Endodermal cell (in vitro differentiated cells): ENCODE measurements around the gene ADCY4. TPM values are rescaled to one million over a fixed set of nuclear protein-coding genes. Genes with fewer than 3 reads are reported as not detected.

Experiments used
- DNase-seq: peaks from one replicate; pipeline ENCODE4 v3.0.0-alpha.2; 2017
- H3K27ac ChIP-seq: 2 replicates; pipeline ENCODE4 v1.5.1; 2013; ENCODE audit warnings: mild to moderate bottlenecking, low read depth, low read length, moderate library complexity
- H3K27me3 ChIP-seq: 2 replicates; pipeline ENCODE4 v1.6.1; 2013; ENCODE audit warnings: mild to moderate bottlenecking, low read length, moderate library complexity; ENCODE audit not compliant: insufficient read depth, control insufficient read depth, poor library complexity, severe bottlenecking
- H3K36me3 ChIP-seq: 2 replicates; pipeline ENCODE4 v1.7.0; 2013; ENCODE audit warnings: mild to moderate bottlenecking, low read length, moderate library complexity; ENCODE audit not compliant: control insufficient read depth, insufficient read depth
- H3K4me1 ChIP-seq: one replicate; pipeline ENCODE4 v1.7.0; 2013; ENCODE audit warnings: low read length; ENCODE audit not compliant: control insufficient read depth, insufficient read depth
- H3K4me3 ChIP-seq: 2 replicates; pipeline ENCODE4 v1.5.1; 2013; ENCODE audit warnings: mild to moderate bottlenecking, low read length, moderate library complexity
- H3K9ac ChIP-seq: 2 replicates; pipeline ENCODE4 v1.6.1; 2013; ENCODE audit warnings: mild to moderate bottlenecking, low read length, moderate library complexity; ENCODE audit not compliant: poor library complexity, severe bottlenecking; ENCODE audit errors: extremely low read depth
- H3K9me3 ChIP-seq: 2 replicates; pipeline ENCODE4 v1.6.1; 2013; ENCODE audit warnings: mild to moderate bottlenecking, low read length, moderate library complexity; ENCODE audit not compliant: control insufficient read depth
- H3K27ac Mint-ChIP-seq: 2 replicates; pipeline ENCODE4 v1.8.0; 2020; ENCODE audit warnings: mixed read lengths
- H3K27me3 Mint-ChIP-seq: 2 replicates; pipeline ENCODE4 v1.8.0; 2021; ENCODE audit warnings: mild to moderate bottlenecking, mixed read lengths; ENCODE audit not compliant: insufficient read depth
- H3K36me3 Mint-ChIP-seq: 2 replicates; pipeline ENCODE4 v1.8.0; 2020; ENCODE audit warnings: low read depth, mixed read lengths
- H3K4me1 Mint-ChIP-seq: 2 replicates; pipeline ENCODE4 v1.8.0; 2020; ENCODE audit warnings: mixed read lengths
- H3K4me3 Mint-ChIP-seq: 2 replicates; pipeline ENCODE4 v1.8.0; 2020; ENCODE audit warnings: mild to moderate bottlenecking, moderate library complexity, mixed read lengths
- H3K9me3 Mint-ChIP-seq: 2 replicates; pipeline ENCODE4 v1.8.0; 2020; ENCODE audit warnings: mild to moderate bottlenecking, mixed read lengths
- WGBS, 2 experiments: methylation state at CpG; one replicate each; pipeline versions ENCODE4 v1.1.5 to v1.1.7; 2013; ENCODE audit warnings: missing lambda C conversion rate in 2 of 2, mixed read lengths in 1 of 2; ENCODE audit not compliant: insufficient coverage in 1 of 2, insufficient read length in 1 of 2; 5-methylcytosine and 5-hydroxymethylcytosine counted together
- total RNA-seq, 2 donors: library from RNA; stranded (reverse); fragmentation: NEBNext Ultra II Directional in 1 of 2; extraction: Animal tissue kit (Norgen Biotek cat#: 25700) in 1 of 2; gene quantifications; 2 replicates in 1 of 2; 3 replicates in 1 of 2; pipeline ENCODE4 v1.2.1, GENCODE V29; 2021
- TF ChIP-seq, protein P1 (sequence below): fragments of 200-600 bp; sonication (generic); conservative IDR thresholded peaks from 2 replicates; pipeline ENCODE4 v1.5.0; 2021; ENCODE audit warnings: antibody characterized with exemption, mild to moderate bottlenecking

The ADCY4 gene
- total RNA-seq, 2 donors from 2014 or later: not detected

DNA sequence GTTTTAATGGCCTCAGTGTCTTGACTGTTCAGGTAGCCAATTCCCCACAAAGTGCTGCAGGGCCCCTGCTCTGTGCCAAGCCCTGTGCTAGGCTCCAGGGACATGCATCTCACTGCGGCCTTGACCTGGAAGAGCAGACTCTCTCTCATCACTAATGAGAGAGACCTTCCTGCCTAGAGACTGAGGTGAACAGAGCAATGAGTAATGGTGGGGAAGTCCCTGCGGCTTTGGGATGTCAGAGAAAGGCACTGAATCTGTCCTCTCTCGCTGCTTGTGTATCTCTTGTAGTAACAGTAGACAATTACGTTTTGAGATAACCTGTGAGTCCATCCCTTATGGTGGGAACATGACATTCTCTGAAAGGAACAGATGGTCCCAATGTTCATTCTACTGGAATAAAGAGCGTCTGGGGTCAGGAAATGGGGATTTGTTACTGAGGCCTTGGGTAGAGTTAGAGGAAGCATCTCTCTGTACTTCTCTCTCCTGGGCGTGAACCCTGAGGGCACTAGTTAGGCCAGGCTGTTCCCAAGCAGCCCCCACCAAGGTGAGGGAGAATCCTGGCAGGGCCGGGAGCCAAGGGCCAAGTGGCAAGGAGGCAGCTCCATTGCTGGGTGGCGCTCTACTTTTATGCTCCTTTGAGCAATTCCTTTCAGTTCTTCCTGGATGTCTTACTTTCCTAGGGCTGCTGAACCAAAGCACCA is 46.6 kb upstream of the ADCY4 start:
- Mint-ChIP-seq H3K27ac (no peak overlapping the region), H3K4me1 (peaks cover 20% of the 10 kb centered on the region), H3K4me3 (no peak overlapping the region), H3K27me3 (peaks cover 22% of the 10 kb centered on the region), H3K9me3 (no peaks in the 10 kb centered on the region), H3K36me3 (no peaks in the 10 kb centered on the region)
- no peak overlapping the region for H3K4me3 ChIP-seq
- no peak overlapping the region for H3K9ac ChIP-seq
- 92 to 93% methylated on average over 5 to 8 of the region's 8 CpGs for WGBS, 2 experiments
- TF ChIP-seq, protein P1, sequence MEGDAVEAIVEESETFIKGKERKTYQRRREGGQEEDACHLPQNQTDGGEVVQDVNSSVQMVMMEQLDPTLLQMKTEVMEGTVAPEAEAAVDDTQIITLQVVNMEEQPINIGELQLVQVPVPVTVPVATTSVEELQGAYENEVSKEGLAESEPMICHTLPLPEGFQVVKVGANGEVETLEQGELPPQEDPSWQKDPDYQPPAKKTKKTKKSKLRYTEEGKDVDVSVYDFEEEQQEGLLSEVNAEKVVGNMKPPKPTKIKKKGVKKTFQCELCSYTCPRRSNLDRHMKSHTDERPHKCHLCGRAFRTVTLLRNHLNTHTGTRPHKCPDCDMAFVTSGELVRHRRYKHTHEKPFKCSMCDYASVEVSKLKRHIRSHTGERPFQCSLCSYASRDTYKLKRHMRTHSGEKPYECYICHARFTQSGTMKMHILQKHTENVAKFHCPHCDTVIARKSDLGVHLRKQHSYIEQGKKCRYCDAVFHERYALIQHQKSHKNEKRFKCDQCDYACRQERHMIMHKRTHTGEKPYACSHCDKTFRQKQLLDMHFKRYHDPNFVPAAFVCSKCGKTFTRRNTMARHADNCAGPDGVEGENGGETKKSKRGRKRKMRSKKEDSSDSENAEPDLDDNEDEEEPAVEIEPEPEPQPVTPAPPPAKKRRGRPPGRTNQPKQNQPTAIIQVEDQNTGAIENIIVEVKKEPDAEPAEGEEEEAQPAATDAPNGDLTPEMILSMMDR: no peak
- H3K36me3 ChIP-seq: no peaks in the 10 kb centered on the region
- H3K27ac ChIP-seq: no peak overlapping the region
- H3K9me3 ChIP-seq: no peaks in the 10 kb centered on the region
- H3K4me1 ChIP-seq: peaks cover 3% of the 10 kb centered on the region
- DNase-seq: no peak
- peaks cover 11% of the 10 kb centered on the region for H3K27me3 ChIP-seq

DNA sequence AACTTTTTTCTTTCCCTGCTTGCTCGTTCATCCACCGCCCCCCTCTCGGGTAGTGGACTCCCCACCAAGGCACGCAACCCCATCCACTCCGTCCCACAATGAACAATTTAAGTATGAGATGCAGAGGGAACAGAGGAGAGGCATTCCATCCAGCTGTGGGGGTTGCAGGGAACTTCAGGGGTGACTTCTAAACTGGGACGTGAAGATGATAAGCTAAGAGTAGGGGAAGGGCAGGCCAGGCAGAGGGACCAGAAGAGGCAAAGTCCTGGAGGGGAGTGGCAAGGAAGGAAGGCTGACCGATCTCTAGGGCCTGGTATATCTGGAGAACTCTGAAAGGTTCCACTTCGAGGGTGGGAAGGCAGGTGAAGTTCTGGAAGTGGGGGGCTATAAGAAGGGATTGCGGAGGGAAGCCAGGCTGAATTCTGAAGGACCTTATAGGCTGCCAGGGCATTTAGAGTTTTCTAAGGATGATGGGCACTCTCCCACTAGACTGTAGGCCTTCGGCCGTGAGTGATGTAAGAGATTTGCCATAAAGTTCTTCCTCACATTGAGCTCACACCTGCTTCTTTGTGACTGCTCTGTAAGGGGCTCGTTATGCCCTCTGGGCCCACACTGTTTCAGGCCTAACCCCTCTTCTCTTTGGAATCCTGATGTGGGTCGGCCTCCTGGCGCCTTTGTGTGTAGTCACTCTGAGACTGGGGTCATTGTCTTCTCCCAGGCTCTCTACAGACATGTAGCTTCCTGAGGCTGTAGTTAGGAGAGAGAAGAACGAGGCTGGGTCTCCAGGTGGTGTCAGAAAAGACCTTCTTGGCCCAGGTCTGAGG is 45.2 kb upstream of the ADCY4 start:
- H3K27me3 Mint-ChIP-seq: peaks cover 16% of the 10 kb centered on the region
- H3K36me3 Mint-ChIP-seq: no peaks in the 10 kb centered on the region
- peaks cover 20% of the 10 kb centered on the region for H3K4me1 Mint-ChIP-seq
- Histone ChIP-seq H3K4me1 (peaks cover 3% of the 10 kb centered on the region), H3K9ac (no peak overlapping the region), H3K27me3 (peaks cover 7% of the 10 kb centered on the region), H3K9me3 (no peaks in the 10 kb centered on the region), H3K27ac (no peak overlapping the region), H3K36me3 (no peaks in the 10 kb centered on the region), H3K4me3 (no peak overlapping the region)
- TF ChIP-seq, protein P1: no peak
- no peaks in the 10 kb centered on the region for H3K9me3 Mint-ChIP-seq
- no peak overlapping the region for H3K4me3 Mint-ChIP-seq
- H3K27ac Mint-ChIP-seq: no peak overlapping the region
- peak; percentile 26 for DNase-seq
- 85 to 92% methylated on average over 5 to 15 of the region's 15 CpGs for WGBS, 2 experiments

DNA sequence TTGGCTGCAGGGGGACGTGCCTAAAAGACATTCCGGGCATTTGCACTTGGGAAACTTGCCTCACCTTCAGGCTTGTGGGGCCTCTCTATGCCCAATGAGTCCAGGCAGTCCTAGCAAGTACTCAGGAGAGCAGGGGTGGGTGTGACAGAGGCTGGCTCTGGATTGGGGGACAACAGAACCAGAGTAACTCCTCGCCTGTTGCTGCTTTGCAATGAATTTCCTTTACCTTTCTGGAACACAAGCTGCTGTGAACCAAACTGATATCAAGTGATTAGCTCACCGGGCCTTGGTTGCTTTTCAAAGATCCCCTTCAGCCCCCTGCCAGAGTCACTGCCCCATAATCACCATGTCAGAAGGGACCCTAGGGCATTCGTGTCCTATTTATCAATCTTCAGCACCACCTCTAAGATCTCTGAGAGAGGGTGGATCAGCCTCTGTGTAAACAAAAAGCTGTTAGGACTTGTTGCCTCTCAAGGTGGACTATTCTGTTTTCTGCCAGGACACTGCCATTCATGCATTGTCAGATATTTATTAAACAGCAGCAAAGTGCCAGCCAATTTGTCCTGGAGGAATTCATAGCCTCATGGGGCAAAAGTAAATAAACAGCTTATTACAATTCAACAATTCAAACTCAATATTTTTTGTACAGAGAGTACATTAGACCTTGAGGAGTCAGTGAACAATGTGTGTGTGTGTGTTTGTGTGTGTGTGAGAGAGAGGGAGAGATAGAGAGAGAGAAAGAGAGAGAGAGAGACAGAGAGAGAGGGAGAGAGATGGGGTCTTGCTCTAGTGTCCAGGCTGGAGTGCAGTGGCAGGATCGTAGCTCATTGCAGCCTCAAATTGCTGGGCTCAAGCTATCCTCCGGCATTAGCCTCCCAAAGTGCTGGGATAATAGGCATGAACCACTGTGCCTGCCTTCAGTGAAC is 44.4 kb upstream of the ADCY4 start:
- Histone ChIP-seq H3K4me1 (peaks cover 3% of the 10 kb centered on the region), H3K27me3 (peaks cover 7% of the 10 kb centered on the region), H3K4me3 (no peak overlapping the region), H3K36me3 (no peaks in the 10 kb centered on the region), H3K27ac (no peak overlapping the region), H3K9ac (no peak overlapping the region), H3K9me3 (no peaks in the 10 kb centered on the region)
- DNase-seq: no peak
- Mint-ChIP-seq H3K27me3 (peaks cover 15% of the 10 kb centered on the region), H3K27ac (no peak overlapping the region), H3K9me3 (no peaks in the 10 kb centered on the region), H3K4me1 (peaks cover 20% of the 10 kb centered on the region), H3K4me3 (no peak overlapping the region), H3K36me3 (no peaks in the 10 kb centered on the region)
- 84 to 90% methylated on average over 7 of the region's 7 CpGs for WGBS, 2 experiments
- TF ChIP-seq, protein P1: no peak
